ENCODE data around the gene TMEM63C. TPM values are rescaled to one million over a fixed set of nuclear protein-coding genes. Genes with fewer than 3 reads are reported as not detected.

TMEM63C gene
- total and polyA plus RNA-seq, 8 donors, result 0.14 to 8.8 (median 1.4) TPM; not detected in 2

Small RNA genes within 50 kb of the gene (small RNA-seq; reads per million reads assigned to genes)
- gene MIR1260A (0 reads per million in 4 donors), gene RF00421 (0 reads per million in 4 donors)

Other genes with a start within 250 kb of the TMEM63C start
- gene IRF2BPL, start 153.1 kb upstream of the TMEM63C start, total RNA-seq, result 10 to 100 TPM in 4 of 5 donors, 1 to 10 TPM in 1; 5.3 to 43.6 (median 28.4) TPM
- gene IRF2BPL, start 153.1 kb upstream of the TMEM63C start, polyA plus RNA-seq, result 10 to 100 TPM in 2 of 3 donors, 1 to 10 TPM in 1; 8.5 to 17.7 (median 10.5) TPM
- gene CIPC, start 83.5 kb upstream of the TMEM63C start, total RNA-seq, result 10 to 100 TPM; 12.7 to 81.1 (median 32.2) TPM
- 10 to 100 TPM in 1 of 3 donors, 1 to 10 TPM in 2; 6.0 to 10.6 (median 6.1) TPM for gene CIPC, start 83.5 kb upstream of the TMEM63C start, polyA plus RNA-seq
- gene ZDHHC22, start 40.0 kb upstream of the TMEM63C start, total RNA-seq, result under 1 TPM in 1 of 5 donors, not detected in 4; 0.18 TPM
- gene ZDHHC22, start 40.0 kb upstream of the TMEM63C start, polyA plus RNA-seq, result under 1 TPM in 1 of 3 donors, not detected in 2; 0.08 TPM
- 10 to 100 TPM in 1 of 5 donors, 1 to 10 TPM in 2, under 1 TPM in 1, not detected in 1; 0.18 to 47.2 (median 5.6) TPM for gene NGB, start 89.4 kb downstream of the TMEM63C start, total RNA-seq
- gene NGB, start 89.4 kb downstream of the TMEM63C start, polyA plus RNA-seq, result under 1 TPM in 1 of 3 donors, not detected in 2; 0.53 TPM
- 10 to 100 TPM in 4 of 5 donors, 1 to 10 TPM in 1; 8.3 to 33.8 (median 17.9) TPM for gene POMT2, start 139.1 kb downstream of the TMEM63C start, total RNA-seq
- gene POMT2, start 139.1 kb downstream of the TMEM63C start, polyA plus RNA-seq, result 10 to 100 TPM in 1 of 3 donors, 1 to 10 TPM in 2; 7.3 to 12.1 (median 8.3) TPM
- gene GSTZ1, start 139.2 kb downstream of the TMEM63C start, total RNA-seq, result 10 to 100 TPM in 3 of 5 donors, 1 to 10 TPM in 2; 5.8 to 30.9 (median 10.7) TPM
- 10 to 100 TPM; 25.2 to 39.2 (median 28.6) TPM for gene GSTZ1, start 139.2 kb downstream of the TMEM63C start, polyA plus RNA-seq
- 10 to 100 TPM in 2 of 5 donors, 1 to 10 TPM in 3; 1.7 to 15.8 (median 9.1) TPM for gene TMED8, start 195.3 kb downstream of the TMEM63C start, total RNA-seq
- gene TMED8, start 195.3 kb downstream of the TMEM63C start, polyA plus RNA-seq, result 1 to 10 TPM; 2.7 to 5.3 (median 4.3) TPM
- 1 to 10 TPM in 1 of 5 donors, under 1 TPM in 2, not detected in 2; under 0.01 to 1.4 (median 0.73) TPM for gene SAMD15, start 195.6 kb downstream of the TMEM63C start, total RNA-seq
- gene SAMD15, start 195.6 kb downstream of the TMEM63C start, polyA plus RNA-seq, result under 1 TPM; 0.10 to 0.87 (median 0.31) TPM
- gene NOXRED1, start 241.7 kb downstream of the TMEM63C start, total RNA-seq, result under 1 TPM in 1 of 5 donors, not detected in 4; 0.18 TPM
- gene NOXRED1, start 241.7 kb downstream of the TMEM63C start, polyA plus RNA-seq, result under 1 TPM in 2 of 3 donors, not detected in 1; 0.08 to 0.46 TPM